ENCODE data around the gene MARCO.

The MARCO gene, protein sequence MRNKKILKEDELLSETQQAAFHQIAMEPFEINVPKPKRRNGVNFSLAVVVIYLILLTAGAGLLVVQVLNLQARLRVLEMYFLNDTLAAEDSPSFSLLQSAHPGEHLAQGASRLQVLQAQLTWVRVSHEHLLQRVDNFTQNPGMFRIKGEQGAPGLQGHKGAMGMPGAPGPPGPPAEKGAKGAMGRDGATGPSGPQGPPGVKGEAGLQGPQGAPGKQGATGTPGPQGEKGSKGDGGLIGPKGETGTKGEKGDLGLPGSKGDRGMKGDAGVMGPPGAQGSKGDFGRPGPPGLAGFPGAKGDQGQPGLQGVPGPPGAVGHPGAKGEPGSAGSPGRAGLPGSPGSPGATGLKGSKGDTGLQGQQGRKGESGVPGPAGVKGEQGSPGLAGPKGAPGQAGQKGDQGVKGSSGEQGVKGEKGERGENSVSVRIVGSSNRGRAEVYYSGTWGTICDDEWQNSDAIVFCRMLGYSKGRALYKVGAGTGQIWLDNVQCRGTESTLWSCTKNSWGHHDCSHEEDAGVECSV

DNA sequence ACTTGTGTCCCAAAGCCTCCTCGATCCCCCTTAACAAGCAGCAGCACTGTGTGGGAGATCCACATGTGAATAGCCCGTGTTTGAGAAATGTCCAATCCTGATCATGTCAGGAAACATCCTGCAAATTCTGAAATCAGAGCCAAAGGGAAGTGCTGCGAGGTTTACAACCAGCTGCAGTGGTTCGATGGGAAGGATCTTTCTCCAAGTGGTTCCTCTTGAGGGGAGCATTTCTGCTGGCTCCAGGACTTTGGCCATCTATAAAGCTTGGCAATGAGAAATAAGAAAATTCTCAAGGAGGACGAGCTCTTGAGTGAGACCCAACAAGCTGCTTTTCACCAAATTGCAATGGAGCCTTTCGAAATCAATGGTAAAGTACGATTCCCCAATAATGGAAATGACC, at the start of gene MARCO:
MARCO (plus strand) TSS at position 164 of the 400 bp plus-strand sequence; CDS start at position 271, 107 bp downstream.
- DNase-seq (ENCODE audit: low spot score) = no peak

DNA sequence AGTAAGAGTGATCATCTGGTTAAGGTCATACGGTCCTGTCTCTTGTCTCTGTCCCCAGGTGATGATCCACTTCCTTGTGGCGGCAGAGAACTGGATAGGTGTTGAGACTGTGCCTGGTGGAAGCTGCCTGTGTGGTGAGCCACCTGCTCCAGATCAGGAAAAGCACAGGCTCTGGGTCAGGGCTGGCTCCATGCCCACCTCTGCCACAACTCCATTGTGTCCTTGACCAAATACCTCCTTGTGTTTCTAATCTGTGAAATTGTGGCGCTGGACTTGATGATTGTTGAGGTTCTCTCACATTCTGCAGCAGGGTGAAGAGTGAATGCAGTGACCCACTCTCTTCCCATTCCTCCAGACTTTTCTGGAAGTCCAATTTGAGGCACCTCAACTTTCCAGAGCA, 48.9 kb upstream of the MARCO start:
- DNase-seq (ENCODE audit: low spot score) = no peak

DNA sequence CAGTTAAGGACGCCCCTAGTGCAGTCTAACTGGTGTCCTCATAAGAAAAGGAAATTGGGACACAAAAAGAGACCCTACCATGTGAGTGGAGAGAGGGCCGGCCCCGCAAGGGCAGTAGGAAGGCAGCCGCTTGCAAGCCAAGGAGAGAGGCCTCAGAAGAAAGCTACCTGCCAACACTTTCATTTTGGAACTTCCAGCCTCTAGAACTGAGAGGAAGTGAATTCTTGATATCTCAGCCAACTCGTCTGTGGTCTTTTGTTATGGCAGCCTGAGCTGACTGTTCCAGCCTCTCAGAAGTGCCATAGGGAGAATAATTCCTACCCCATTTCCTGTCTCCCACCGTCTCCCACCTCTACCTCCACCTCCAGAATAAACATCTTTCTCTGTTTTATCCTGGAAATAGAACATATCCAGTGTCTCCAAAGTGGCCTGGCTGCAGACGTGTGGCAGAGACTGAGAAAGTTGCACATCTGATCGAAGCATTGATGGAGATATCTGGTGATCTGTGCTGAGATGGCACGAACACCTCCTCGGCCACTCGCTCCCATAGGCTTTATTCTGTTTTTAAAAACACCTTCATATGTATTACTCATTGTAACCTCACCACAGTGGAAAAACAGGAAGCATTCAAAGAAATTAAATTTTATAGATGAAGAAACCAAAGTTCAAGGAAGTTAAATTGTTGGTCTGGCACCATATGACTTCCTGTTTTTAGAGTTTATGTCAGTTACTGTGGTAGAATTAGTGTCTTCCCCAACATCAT, 39.5 kb upstream of the MARCO start:
- DNase-seq (ENCODE audit: low spot score) = no peak

DNA sequence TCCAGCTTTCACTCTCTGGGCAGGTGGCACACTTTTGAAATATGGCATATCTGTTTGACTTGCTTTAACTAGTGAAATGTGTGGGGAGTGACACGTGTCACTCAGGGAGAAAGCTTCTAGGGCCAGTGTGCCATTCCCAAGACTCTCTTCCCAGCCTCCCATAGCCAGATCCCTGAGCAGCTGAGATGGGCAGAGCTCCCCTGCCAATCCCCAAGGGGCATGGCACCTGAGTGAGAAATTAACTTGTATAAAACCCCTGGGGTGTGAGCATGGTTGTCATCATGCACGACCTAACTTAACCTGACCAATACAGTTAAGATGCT, 39.0 kb upstream of the MARCO start:
- no peak for DNase-seq (ENCODE audit: low spot score)

DNA sequence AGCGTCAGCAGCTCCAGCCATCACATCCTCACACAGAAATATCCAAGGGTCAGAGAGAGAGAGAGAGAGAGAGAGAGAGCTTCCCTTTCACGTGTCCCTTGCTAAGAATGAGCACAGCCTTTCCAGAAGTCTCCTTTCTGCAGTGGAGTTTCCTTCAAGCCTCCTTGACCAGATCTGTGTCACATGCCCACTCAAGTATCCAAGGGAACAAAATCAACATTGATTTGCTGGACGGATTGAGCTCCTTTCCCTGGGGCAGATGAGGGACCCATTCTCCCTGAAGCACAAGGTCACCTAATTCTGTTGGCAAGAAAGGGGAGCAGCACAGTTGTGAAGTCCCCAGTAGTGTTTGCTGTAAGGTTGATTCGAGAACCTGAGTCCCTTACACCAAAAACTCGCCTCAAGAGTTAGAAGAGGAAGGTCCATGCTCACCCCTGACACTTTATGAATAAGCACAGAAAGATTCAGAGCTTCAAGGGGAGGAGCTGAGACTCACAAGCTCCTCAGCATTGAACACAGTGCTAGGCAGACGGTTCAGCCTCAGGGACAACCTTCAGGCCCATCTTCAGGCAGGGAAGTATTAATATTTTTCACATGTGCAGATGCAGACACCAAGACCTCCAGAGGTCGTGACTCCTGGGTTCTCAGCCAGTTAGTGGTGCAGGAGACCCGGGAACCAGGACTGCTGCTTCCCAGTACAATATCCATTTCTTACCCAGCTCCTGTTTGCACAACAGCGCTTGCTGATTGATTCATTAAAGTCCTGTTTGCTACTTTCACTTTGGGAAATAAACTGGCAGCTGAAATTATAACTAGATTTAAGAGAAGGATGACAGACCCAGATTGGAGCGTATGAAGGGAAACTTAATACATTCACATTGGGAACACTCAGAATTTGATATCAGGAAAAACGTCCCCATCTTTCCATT, 38.2 kb upstream of the MARCO start:
- no peak for DNase-seq (ENCODE audit: low spot score)

DNA sequence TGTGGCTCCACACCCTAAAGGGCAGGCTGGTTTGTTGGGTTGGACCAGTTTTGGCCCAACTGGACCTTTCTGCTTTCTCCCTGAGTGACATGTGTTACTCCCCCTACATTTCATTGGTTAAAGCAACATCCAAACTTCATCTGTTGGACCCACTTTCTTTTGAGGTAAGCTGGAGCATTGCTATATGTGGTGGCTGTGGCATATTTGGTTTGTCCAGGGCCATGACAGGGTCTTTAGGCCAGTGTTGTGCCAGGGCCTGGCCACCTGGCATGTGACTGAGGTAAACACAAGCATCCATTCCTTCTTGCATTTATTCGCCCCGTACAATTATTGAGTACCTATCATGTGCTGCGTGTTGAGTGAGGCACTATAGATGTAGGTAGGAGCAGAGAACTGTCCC, 36.8 kb upstream of the MARCO start:
- no peak for DNase-seq (ENCODE audit: low spot score)

DNA sequence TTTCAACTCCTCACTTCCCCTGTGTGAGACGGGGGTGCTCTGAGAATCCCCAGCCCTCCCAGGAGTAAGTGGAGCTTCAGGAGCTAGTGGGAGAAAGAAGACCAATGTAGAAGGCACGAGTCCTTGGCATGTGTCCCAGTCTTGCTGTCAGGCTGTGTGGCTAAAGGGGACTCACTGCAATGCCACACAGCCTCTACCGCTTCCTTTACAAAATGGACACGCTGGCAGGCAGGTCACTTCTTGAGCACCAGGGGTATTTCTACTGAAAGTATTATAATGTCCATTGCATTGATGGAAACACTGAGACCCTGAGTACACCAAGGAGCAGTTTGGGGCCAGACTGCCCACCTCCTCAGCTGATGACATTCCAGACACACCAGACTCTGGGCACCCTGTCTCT, 35.8 kb upstream of the MARCO start:
- DNase-seq (ENCODE audit: low spot score) = no peak

DNA sequence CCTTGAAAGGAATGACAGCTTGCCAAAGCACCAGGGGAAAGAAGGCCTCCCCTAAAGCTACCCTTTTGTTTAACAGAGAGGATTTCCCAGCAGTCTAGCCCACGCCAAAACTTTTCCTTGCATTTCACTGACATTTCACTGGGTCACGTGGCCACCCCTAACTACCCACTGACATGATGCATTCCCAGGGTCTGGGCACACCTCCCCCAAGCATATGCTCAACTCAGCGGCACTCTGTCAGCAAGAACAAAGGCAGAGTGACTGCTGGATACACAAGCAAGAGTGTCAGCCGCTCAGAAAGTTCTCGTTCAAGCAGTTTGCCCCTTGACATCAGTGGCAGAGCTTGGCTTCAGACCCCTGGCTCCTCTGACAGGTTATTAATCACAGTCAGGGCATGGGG, 34.2 kb upstream of the MARCO start:
- DNase-seq (ENCODE audit: low spot score) = no peak

DNA sequence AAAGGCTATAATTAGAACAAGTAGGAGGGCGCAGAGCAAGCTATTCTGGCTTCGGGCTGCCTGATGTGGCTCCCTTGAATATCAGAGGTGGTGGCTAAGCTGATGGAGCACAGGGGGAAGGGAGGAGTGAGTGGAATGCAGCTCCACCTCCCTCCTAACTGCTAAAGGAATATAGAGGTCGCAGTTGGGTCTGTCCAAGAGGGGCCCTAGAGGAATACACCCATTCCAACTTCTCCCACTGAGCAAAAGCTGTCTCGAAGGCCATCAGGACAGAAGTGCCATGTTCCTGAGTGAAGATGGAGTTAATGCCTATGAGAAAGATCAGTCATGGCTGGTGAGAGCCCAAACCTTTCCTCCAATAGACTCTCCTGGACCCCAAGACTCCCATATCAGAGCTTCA, 32.8 kb upstream of the MARCO start:
- no peak for DNase-seq (ENCODE audit: low spot score)

DNA sequence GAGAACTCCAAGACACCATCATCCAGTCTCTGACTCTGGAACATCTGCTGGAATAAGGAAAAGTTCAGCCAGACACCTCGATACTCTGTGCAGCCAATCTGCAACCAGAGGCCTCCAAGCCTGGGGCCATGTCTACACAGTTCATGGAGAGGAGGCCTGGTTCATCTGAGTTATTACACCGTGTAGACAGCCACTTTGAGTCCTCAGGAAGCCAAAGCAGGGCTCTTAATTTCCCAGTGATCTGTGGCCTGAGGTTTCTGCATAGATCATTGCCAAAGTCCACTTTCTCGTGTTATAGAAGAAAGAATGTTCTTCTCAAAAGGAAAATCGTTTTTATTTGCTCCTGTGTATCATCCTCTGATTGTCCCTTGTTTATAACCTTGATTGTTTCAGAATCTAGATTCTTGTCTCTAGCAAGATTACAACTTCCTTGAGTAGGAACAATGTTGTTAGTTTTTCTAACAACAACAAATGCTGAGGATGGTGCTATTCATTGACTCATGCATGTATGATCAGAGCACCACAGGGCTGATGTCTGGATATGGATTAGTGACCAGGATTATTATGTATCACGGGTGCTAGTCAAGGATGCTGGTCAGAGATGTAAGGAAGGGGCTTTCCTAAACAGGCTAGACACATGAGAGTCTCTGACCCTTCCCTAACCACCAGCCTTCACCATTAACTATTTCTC, 30.7 kb upstream of the MARCO start:
- DNase-seq (ENCODE audit: low spot score) = no peak

DNA sequence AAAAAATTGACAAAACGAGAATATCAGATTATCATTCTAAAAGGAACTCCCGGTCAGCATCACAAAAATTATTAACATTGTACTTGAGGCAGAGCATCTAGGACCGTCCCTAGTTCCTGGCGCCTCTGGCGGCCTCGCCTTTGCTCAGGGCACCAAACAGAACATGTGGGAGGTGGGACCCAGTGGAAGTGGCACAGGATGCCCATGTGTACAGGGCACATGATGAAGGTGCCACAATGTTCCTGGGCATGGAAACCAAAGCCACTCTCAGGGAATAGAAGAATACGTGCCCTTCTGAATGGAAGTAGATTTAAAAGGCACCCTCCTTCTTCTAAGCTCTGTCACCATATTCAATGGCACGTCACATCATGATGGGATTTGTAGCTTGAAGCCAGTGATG, 30.1 kb upstream of the MARCO start:
- DNase-seq (ENCODE audit: low spot score) = no peak

DNA sequence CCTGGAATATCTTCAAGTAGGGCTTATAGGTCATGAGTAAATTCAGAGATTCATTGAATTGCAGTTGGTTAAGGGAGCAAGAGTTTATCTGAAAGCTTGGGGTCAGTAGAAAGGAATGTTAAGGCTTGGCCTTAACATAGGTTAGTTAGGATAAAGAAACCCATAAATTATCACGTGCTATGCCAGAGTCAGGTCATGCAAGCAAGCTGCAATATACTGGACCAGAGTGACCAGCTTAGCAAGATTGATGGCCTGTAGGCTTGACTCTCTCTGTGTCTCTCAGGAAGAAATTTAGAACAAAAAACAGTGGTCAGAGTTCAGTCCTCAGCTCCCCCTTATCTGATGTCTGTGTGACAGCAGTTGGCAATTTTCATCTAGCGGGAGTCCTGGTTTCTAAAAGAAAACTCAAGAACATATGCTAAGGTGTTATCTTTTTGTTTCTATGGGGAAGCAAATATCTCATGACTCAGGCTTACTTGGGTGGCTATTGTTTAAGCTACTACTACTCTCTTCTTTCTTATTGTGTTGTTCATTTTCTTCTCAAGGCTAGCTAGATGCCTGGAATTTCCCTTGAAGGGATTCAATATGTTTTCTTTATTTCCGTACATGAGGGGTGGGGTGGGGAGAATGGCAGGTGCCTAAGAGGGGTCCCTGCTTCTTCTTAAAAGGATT, 28.7 kb upstream of the MARCO start:
- DNase-seq (ENCODE audit: low spot score) = no peak

DNA sequence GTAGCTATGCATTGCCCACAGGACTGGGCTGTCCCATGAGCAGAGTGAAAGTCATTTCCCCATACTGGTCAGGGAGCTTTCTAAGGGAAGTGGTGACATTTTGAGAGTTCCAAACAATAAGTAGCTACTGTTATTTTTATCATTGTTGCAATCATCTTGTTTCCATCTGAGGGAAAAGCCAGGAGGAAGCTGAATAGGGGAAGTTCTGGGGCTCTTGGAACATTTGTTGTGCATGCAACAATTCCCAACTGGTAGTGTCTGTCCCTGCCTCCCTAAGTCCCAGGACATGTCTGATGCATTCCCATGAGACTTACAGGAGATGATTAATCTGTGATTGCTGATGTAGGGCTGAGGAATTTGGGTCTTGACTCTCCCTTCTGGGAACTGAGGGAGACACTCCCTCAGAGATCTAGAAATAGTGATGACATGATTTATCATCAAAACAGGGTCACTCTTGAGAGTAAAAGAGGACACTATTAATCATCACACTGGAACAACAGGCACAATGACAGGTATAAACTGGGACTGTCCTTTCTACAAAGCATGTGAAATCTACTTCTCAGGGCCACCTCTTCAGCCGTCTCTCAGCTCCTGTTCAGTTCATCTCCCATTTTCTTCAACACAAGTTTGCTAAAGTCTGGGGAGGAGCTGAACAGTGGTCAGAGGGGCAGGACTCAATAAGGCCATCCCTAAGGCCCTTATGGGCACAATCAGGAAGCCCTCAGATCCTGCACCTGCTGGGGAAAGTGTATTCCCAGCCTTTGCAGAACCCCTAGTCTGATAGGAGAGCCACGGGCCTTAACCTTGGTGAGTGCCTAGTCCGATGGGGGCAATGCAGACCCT, 28.0 kb upstream of the MARCO start:
- peak; percentile 5 for DNase-seq (ENCODE audit: low spot score)

DNA sequence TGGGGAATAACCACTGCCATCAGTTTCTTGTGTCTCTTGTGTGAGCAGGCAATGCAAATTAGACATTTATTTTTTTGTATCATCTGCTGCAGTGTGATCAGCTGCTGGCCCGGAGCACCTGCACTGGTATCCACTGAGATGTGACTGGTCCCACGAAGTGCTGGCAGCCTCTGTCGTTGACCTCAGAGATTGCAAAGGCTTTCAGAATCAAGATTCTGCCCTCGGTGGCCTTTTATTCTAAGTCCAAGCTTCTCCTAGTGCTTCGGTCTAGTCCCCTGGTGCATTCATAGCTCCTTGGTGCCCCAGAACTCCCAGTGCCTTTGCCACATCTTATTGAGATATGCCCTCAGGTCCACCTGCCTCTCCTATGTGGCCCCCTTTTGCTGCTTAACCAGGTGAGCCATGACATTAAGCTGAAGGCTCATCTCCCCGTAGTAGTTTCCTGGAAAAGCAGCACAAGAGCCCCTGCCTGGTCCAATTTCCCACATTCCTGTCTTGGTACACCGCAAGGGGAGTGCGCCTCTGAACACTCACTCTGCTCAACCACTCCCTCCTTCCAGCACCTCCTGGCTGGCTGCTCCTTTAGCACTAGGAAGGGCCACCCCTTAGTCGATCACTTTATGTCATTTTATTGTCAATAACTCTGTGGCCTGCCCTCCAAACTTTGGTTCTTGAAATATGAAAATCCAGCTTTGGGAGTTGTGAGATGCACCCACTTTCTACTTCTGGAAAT, 27.1 kb upstream of the MARCO start:
- DNase-seq (ENCODE audit: low spot score) = no peak

DNA sequence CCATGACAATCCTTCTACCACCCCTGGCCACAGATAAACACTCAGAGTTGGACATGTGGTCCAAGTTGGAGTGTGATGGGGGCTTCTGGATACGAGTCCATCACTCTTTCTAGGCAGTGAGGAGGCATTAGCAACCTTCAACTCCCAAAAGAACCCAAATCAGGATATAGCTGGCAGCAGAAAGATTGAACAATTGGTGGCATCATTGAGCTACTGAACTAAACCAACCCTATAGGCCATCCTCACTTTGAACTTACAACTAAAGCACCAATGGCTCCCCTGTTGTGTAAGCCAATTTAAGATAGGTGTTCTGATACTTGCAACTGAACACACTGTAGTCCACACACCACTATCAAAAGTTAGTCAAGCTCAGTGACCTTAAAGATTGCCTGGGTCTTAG, 24.0 kb upstream of the MARCO start:
- DNase-seq (ENCODE audit: low spot score) = no peak

DNA sequence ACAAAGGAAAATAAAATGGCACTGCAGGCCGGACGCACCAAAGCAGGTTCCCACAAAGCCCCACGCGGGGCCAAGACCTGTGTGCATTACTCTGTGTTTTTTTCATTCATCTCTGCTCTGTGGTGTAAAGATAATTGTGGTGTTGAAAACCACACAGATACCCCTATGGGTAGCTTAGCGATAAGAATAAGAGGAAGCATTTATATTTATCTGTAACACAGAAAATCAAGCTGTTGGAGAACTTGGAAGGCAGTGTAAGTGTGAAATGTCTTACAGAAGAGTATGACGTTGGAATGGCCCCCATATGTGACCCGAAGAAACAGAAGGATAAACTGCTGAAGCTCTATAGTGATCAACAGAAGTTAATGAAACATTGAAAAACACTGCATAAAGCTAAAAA, 20.3 kb upstream of the MARCO start:
- no peak for DNase-seq (ENCODE audit: low spot score)

DNA sequence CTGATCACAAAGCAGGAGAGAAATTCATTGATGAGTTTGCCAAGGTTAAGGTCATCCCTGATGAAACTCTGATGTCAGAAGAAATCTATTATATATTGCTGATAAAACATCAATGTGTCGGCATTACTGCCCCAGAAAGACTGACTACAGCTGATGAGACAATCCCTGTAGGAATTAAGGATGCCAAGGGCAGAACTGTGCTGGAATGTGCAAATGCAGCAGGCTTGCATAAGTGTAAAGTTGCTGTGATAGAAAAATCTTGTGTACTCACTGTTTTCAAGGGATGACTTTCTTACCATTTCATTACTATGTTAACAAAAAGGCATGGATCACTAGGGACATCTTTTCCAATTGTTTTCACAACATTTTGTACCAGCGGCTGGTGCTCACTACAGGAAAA, 19.7 kb upstream of the MARCO start:
- DNase-seq (ENCODE audit: low spot score) = no peak

DNA sequence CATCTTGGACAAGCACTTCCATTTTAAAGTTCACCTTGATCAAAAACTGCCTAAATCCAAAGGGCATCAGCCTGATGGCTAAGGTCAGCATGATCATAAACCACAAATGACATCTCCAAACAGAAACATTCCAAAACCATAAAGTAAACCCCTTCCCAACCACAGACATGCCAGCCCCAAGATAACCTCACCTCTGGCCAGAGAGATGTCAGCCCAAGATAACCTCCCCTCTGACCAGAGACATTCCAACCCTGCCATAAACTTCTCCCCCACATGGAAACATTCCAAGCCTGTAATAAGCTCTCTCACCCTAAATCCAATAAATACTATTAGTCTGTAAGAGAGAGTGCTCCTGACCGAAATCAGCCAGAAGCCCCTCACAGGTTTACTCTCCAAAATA, 18.6 kb upstream of the MARCO start:
- no peak for DNase-seq (ENCODE audit: low spot score)

DNA sequence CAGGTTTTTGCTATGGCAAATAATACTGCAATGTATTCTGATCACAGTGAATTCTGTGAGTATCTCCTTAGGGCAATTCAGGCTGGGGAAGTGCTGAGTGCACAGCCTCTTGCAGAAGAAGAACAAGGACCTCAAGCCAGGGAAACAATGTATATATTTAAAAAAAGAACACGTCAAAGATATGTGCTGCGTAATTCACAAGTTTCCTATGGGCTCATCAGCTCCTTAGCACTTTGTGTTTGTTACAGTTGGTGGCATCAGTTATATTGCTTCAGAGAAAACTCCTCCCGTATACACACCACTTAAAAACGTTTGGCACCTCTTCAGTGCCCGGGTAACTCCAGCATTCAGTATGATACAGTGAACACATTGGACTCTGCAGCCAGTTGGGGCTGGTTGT, 16.5 kb upstream of the MARCO start:
- DNase-seq (ENCODE audit: low spot score) = no peak

DNA sequence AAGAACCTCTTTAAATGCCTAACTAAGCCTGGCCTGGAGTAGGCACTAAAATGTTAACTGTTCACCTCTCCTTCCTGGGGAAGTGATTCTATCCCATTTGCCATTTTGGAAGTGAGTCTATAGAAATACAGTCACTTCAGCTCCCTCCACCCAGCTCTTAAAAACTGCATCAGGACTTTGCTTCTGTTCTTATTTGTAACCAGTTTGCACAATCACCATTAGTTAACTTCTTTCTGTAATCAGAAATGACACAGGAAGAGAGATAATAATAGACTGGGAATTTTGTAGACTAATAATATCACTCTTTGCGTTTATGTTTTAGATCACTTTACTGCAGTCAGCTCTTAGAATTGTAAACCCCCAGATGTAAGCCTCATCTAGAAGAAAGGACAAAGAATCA, 16.0 kb upstream of the MARCO start:
- DNase-seq (ENCODE audit: low spot score) = no peak

All from Ammon's horn (tissue), 1 donor.